Measurements from ENCODE around the gene LRMDA.

The LRMDA gene

GRCh38 chr10:75904499-75905283, 473.3 kb downstream of the LRMDA start:
- TF ChIP-seq, protein P1, sequence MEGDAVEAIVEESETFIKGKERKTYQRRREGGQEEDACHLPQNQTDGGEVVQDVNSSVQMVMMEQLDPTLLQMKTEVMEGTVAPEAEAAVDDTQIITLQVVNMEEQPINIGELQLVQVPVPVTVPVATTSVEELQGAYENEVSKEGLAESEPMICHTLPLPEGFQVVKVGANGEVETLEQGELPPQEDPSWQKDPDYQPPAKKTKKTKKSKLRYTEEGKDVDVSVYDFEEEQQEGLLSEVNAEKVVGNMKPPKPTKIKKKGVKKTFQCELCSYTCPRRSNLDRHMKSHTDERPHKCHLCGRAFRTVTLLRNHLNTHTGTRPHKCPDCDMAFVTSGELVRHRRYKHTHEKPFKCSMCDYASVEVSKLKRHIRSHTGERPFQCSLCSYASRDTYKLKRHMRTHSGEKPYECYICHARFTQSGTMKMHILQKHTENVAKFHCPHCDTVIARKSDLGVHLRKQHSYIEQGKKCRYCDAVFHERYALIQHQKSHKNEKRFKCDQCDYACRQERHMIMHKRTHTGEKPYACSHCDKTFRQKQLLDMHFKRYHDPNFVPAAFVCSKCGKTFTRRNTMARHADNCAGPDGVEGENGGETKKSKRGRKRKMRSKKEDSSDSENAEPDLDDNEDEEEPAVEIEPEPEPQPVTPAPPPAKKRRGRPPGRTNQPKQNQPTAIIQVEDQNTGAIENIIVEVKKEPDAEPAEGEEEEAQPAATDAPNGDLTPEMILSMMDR (IDR thresholded peaks at IDR 0.05) = no peak

DNA sequence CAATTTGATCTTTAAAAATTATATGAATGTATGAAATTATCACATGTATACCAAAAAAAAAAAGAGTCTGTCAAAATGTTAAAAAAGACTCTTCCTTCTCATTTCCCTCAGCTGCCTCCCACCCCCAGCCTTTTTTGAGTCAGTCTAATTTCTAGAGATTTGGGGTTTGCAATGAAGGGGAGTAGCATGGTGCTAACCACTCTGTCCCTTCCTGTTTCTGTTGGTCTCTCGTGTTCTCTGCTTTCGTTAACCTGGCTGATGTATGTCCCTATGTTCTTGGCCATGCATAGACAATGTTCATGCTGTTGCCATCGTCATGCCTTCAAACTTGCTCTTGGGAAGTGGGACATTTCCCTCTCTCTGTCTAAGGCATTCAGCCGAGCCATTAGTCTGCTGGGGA, 474.1 kb downstream of the LRMDA start:
- Histone ChIP-seq H3K4me1 (no peaks in the 10 kb centered on the region), H3K36me3 (no peaks in the 10 kb centered on the region), H3K4me3 (no peak overlapping the region), H3K27me3 (no peaks in the 10 kb centered on the region), H3K9me3 (no peaks in the 10 kb centered on the region), H3K27ac (no peak overlapping the region)
- TF ChIP-seq, protein P1 (IDR thresholded peaks at IDR 0.05) = no peak
- intact Hi-C loops (cut with DNase I; ENCODE audit: low total_unique reads) = no loop called here
- no peak for DNase-seq

More at GRCh38 chr10:75904499-75905283, 473.3 kb downstream of the LRMDA start:
- Histone ChIP-seq H3K4me1 (no peaks in the 10 kb centered on the region), H3K4me3 (no peak overlapping the region), H3K9me3 (no peaks in the 10 kb centered on the region), H3K36me3 (no peaks in the 10 kb centered on the region), H3K27ac (no peak overlapping the region), H3K27me3 (no peaks in the 10 kb centered on the region)
- no peak for DNase-seq
- intact Hi-C loops (cut with DNase I; ENCODE audit: low total_unique reads) = no loop called here

GRCh38 chr10:75910032-75910431, 478.6 kb downstream of the LRMDA start:
- Histone ChIP-seq H3K4me1 (no peaks in the 10 kb centered on the region), H3K4me3 (no peak overlapping the region), H3K27ac (no peak overlapping the region), H3K27me3 (no peaks in the 10 kb centered on the region), H3K9me3 (no peaks in the 10 kb centered on the region), H3K36me3 (no peaks in the 10 kb centered on the region)
- TF ChIP-seq, protein P1 (IDR thresholded peaks at IDR 0.05) = peak; percentile 72 to 89
- no peak for DNase-seq
- intact Hi-C loops (cut with DNase I; ENCODE audit: low total_unique reads) = loop anchor here (1.0 kb wide), 1 partner anchor 510 kb away; no protein-coding TSS in a partner anchor

DNA sequence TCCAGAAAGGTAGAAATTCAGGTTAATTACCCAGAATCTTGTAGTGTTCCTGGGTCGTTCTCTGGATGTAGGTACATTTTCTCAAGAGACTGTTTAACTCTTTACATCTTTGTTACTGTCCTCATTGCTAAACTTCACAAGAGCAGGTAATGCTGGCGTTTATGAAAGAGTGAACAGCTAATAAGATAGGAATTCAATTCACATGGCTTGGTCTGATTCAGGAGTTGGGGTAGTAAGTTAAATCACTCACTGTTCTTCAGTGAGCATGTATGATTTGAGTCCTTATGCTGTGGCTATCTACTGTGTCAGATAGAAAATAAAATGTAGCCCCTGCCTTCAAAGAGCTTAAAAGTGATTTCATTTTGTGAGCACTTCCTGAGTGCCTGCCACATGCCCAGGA, 480.0 kb downstream of the LRMDA start:
- Histone ChIP-seq H3K4me3 (no peak overlapping the region), H3K9me3 (no peaks in the 10 kb centered on the region), H3K4me1 (no peaks in the 10 kb centered on the region), H3K27ac (no peak overlapping the region), H3K36me3 (no peaks in the 10 kb centered on the region), H3K27me3 (no peaks in the 10 kb centered on the region)
- DNase-seq = no peak
- intact Hi-C loops (cut with DNase I; ENCODE audit: low total_unique reads) = no loop called here
- TF ChIP-seq, protein P1 (IDR thresholded peaks at IDR 0.05) = no peak

- TF ChIP-seq, protein P1 (IDR thresholded peaks at IDR 0.05) = no peak
- no peak for DNase-seq
- Histone ChIP-seq H3K9me3 (no peaks in the 10 kb centered on the region), H3K4me3 (no peak overlapping the region), H3K27ac (no peak overlapping the region), H3K27me3 (no peaks in the 10 kb centered on the region), H3K36me3 (no peaks in the 10 kb centered on the region), H3K4me1 (no peaks in the 10 kb centered on the region)
- intact Hi-C loops (cut with DNase I; ENCODE audit: low total_unique reads) = no loop called here
Measured at GRCh38 chr10:75916906-75917305, 485.5 kb downstream of the LRMDA start.

Measured in tibial artery (tissue), 4 donors.